AG10803 (cell line): ENCODE measurements around the gene SFMBT2.

Source experiments
- DNase-seq: peaks from one replicate; pipeline ENCODE4 v3.0.0; 2010; ENCODE audit warnings: low read depth
- H3K4me3 ChIP-seq: 2 replicates; pipeline ENCODE4 v1.5.1; 2011; ENCODE audit warnings: mild to moderate bottlenecking, low read length, control low read depth
- TF ChIP-seq, protein P1 (sequence below): conservative IDR thresholded peaks from 2 replicates; pipeline ENCODE4 v1.5.1; 2011; ENCODE audit warnings: mild to moderate bottlenecking, low read length, control low read depth, inconsistent platforms

Gene SFMBT2

DNA sequence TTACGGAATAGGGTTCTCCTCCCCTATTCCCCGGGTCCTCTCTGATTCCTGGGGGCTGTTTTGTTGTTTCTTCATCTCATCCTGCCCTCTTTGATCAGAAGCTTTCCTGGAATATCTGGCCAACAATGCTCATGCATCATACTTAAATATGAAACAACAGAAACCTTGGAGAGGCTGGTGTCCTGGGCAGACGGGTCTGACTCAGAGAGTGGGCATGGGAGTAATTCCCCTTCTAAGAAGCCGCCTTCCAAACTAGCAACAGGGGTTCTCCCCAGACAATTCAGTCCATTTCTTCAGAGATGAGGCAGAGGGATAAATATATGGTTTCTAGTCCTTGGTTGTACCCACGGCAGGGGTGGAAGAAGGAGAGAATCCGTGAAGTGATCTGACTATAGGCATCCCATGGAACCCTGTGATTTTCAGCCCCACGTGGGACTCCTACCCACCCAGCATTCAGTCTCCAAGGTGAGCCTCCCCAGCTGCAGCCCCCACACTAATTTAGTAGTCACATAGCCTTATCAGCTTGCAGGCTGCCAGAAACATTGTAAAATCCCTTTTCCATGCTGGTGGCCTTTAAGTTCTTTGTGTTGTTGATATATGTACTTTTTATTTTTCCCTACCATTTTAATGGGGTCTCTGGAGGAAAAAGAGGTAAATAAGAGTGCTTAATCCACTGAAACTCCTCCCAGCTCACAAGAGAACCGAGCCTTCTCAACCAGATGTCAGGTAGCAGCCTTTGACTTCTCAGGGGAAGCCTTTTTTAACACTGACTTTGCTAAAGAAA is 119.2 kb downstream of the SFMBT2 start:
- DNase-seq = no peak
- H3K4me3 ChIP-seq = no peak overlapping the region
- TF ChIP-seq, protein P1, sequence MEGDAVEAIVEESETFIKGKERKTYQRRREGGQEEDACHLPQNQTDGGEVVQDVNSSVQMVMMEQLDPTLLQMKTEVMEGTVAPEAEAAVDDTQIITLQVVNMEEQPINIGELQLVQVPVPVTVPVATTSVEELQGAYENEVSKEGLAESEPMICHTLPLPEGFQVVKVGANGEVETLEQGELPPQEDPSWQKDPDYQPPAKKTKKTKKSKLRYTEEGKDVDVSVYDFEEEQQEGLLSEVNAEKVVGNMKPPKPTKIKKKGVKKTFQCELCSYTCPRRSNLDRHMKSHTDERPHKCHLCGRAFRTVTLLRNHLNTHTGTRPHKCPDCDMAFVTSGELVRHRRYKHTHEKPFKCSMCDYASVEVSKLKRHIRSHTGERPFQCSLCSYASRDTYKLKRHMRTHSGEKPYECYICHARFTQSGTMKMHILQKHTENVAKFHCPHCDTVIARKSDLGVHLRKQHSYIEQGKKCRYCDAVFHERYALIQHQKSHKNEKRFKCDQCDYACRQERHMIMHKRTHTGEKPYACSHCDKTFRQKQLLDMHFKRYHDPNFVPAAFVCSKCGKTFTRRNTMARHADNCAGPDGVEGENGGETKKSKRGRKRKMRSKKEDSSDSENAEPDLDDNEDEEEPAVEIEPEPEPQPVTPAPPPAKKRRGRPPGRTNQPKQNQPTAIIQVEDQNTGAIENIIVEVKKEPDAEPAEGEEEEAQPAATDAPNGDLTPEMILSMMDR = no peak

DNA sequence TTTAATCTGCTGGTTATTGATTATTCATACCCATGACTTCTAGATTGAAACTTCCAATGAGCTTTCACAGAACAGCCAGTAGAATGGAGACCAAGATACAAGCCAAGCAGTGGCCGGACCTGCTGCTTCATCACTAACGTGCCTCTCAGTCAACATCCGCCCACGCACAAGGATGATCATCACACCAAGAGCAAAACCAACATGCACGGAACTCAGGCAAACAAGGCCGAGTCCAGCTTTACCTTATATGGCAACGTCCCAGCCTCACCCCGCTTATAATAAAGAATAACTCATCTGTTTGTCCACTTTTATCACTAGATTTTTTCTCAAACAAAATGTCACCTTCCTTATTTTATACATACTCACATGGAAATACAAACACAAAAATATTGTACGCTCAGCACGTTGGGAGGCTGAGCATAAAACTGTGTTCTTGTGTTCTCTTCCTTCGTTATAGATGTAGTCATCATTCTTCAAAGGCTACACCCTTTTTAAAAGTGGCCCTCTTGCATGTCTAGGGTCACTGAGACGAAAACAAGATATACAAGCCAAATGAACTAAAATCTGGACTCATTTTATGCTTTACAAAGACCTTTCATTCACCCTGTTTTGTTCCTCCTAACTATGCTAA is 122.7 kb downstream of the SFMBT2 start:
- TF ChIP-seq, protein P1 = no peak
- DNase-seq = no peak
- H3K4me3 ChIP-seq = no peak overlapping the region

DNA sequence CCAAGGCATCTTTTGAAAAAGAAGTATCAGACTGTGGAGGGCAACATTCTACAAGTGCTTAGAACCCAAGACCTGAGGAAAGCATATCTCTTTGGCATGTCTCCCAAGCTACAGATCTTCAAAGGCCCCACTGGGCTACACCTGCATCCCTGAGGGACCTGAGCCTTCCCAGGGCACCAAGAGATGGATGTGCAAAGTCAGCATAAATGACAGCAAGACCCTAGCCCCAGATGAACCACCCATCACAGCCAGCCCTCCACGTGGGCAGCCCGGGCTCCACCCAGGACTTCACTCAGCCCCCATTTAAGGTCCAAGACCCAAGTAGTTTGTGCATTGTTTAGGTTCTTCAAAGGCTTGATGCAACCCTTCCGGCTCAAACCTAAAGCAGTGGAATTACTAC is 123.5 kb downstream of the SFMBT2 start:
- TF ChIP-seq, protein P1 = no peak
- no peak overlapping the region for H3K4me3 ChIP-seq
- no peak for DNase-seq

DNA sequence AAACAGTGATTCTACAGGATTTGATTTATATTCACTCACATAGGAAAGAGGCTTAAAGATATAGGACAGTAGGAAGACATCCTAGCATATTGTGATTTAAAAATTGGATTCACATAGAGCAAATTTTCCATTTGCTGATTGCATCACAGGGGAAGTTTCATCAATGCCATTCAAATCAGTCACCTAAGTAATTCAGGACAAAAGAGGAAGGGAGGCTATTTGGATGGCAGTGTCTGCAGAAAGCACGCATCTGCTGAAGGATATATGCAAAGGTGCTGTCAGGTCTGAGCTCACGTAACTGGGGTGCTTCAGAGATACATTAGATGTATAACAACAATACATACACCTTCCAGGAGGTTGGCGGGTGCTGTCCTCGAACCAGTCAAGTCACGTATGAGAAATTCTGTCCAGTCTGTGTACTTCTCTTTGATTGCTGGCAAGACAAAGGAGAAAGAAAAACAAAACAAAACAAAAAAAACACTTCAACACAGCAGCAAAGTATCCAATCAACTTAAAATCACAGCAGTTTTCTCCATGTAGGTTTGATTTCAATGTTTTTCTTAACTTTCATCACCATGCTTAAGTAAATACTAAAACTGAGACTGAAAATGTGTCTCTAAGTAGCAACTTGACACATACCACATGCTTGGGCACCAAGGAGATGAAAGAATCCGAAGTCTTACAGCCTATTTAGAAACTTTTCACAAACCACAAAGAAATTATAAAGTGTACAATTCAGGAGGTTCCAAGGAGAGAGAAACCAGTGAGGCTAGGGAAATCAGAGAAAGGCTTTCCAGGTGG is 125.1 kb downstream of the SFMBT2 start:
- DNase-seq = no peak
- TF ChIP-seq, protein P1 = no peak
- no peak overlapping the region for H3K4me3 ChIP-seq

DNA sequence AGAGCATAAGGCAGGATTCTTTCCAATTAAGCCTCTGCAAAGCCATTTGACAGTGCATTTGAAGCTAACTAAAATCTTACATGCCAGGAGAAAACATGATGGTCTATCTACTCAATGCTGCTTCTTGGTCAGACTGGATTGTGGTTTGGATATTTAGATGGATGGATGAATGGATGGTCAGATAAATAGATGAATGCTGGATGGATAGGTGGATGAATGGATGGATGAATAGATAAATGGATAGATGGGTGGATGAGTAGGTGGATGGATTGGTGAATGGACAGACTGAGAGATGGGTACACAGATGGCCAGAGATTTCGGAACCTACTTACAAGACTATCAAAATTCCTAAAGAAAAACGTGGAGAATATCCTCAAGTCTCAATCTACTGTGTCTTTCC is 127.6 kb downstream of the SFMBT2 start:
- TF ChIP-seq, protein P1 = no peak
- H3K4me3 ChIP-seq = no peak overlapping the region
- no peak for DNase-seq

DNA sequence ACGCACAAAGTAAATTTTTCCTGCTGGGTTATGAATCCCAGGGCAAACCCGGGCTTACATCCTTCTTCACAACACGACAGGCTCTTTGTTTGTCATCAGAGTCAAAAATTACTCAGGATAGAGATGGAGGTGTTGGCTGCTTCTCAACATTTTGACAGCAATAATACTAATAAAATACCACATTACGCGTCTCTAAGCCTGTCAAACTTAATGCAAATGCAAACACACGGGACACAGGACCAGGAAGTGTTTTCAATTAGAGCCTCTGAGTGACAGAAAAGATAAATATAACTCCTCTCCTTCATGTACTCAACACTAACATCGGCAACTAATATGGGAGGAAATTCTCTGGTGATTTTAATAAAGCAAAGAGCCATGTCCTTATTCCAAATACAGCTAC is 128.4 kb downstream of the SFMBT2 start:
- DNase-seq = no peak
- H3K4me3 ChIP-seq = no peak overlapping the region
- TF ChIP-seq, protein P1 = no peak
